ENCODE measurements around the gene AFF3.

DNA sequence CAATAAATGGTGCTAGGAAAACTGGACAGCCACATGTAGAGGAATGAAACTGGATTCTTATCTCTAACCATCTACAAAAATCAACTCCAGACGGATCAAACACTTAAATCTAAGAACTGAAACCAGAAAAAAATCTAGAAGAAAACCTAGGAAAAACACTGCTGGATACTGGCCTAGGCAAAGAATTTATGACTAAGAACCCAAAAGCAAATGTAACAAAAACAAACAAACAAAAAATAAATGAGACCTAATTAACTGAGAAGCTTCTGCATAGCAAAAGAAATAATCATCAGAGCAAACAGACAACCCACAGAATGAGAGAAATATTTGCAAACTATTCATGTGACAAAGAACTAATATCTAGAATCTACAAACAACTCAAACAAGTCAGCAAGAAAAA, 338.5 kb downstream of the AFF3 start:
- TF ChIP-seq, protein P1, sequence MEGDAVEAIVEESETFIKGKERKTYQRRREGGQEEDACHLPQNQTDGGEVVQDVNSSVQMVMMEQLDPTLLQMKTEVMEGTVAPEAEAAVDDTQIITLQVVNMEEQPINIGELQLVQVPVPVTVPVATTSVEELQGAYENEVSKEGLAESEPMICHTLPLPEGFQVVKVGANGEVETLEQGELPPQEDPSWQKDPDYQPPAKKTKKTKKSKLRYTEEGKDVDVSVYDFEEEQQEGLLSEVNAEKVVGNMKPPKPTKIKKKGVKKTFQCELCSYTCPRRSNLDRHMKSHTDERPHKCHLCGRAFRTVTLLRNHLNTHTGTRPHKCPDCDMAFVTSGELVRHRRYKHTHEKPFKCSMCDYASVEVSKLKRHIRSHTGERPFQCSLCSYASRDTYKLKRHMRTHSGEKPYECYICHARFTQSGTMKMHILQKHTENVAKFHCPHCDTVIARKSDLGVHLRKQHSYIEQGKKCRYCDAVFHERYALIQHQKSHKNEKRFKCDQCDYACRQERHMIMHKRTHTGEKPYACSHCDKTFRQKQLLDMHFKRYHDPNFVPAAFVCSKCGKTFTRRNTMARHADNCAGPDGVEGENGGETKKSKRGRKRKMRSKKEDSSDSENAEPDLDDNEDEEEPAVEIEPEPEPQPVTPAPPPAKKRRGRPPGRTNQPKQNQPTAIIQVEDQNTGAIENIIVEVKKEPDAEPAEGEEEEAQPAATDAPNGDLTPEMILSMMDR (conservative IDR thresholded peaks at IDR 0.05; ENCODE audit: low read depth, low read length): no peak
- no peak for TF ChIP-seq EZH2 (IDR thresholded peaks at IDR 0.05; ENCODE audit: borderline replicate concordance, low read depth, low read length, poor library complexity, severe bottlenecking)

All from A673 (cell line).